H1 (cell line): ENCODE measurements around the gene HGFAC.

Experiments used
- BACH1 ChIP-seq: IDR thresholded peaks from 2 replicates; pipeline ENCODE4 v1.6.1; 2012; ENCODE audit warnings: low read length, improper control_type of control experiment
- EZH2 ChIP-seq: fragments of 200-600 bp; sonication (generic); IDR thresholded peaks from 2 replicates; pipeline ENCODE4 v1.7.1; 2012; ENCODE audit warnings: low read depth, mild to moderate bottlenecking, moderate library complexity, low read length, inconsistent platforms; ENCODE audit not compliant: severe bottlenecking
- SIN3A ChIP-seq, 2 experiments: IDR thresholded peaks in 1 of 2; conservative IDR thresholded peaks in 1 of 2; 2 replicates each; pipeline ENCODE4 v1.6.1; 2011 to 2012; ENCODE audit warnings: low read length in 2 of 2, improper control_type of control experiment in 1 of 2, low read depth in 1 of 2, mild to moderate bottlenecking in 1 of 2

DNA sequence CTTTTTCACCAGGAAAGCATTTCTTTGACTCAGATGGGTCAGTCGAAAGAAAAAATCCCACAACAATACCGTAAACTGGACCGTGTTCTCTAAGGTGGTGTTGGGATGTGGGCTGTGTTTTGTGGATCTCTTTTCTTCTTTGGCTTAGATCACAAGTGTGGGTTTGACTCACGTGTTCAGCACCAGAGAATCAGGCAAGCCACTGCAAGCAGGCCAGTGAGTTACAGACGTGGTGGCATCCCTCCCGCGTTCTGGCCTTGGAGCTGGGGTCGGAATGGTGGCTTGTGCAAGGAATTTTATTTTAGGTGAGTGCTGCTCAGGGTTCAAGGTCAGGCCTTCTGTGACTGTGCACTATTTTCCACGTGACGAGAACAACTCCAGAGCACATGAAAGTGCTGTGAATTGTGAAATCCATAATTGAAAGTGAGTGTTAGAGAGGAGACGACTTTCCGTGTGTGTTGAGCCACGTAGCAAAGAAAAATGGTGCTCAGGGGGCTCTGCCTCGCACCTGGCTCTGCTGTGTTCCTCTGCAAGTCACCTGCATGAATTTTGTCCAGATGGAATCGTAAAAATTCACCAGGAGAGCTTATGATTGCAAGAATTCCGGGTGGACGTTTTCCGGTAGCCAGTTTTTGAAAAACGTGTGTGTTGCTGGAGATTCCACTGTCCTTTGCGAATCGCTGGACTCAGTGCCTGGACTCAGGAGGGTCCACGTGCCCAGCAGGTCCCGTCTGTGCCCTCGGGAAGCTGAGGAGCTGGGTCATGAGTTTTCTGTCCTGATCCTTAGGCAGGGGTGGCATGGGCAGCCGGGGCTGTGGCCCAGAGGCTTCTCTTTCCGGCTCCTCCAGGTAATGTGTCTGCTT is 33.6 kb upstream of the HGFAC start:
- TF ChIP-seq BACH1 (no peak), EZH2 (no peak), SIN3A (conservative IDR thresholded peaks at IDR 0.05 in 1 of 2, IDR thresholded peaks at IDR 0.05 in 1 of 2; ENCODE audit: low read depth in 1 of 2, low read length in 2 of 2) (no peak)
